HG03280 (cell line): ENCODE data around the gene ARFGAP2.
A peak's percentile ranks its signal among the peaks of the same experiment; 100 is the strongest.

Experiments used
- ATAC-seq: cut with Tn5 transposase; IDR thresholded peaks from one replicate; pipeline ENCODE4 v1.9.1; 2021; ENCODE audit warnings: mild to moderate bottlenecking, moderate library complexity; ENCODE audit not compliant: unreplicated experiment

Gene ARFGAP2

DNA sequence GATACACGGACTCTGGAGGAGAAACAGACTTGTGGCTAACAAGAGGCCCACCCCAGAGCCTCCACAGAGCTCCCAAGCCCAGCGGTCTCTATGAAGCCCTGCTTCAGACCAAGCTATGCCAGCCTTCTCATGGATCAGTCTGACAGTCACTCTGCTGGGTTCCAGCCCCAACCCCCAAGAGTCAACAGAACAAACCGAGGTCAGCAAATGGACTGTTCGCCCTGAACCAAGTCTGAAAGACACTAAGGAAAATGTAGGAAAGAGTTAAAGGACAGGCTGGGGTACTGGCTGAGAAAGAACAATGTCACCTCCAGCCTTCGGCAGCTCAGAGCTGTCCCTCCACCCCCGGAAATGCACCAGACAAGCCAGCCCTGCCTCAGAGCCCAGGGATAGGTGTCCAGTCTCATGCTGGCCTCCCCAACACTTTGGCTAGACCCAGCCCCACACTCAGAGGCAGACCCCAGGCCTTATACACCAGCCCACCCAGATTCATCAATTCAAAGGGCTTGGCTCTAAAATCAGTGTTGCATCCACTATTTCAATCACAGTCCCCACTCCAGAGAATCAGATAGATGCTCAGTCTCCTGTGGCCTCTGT lies 3.8 kb downstream of the ARFGAP2 start:
- ATAC-seq, result no peak

DNA sequence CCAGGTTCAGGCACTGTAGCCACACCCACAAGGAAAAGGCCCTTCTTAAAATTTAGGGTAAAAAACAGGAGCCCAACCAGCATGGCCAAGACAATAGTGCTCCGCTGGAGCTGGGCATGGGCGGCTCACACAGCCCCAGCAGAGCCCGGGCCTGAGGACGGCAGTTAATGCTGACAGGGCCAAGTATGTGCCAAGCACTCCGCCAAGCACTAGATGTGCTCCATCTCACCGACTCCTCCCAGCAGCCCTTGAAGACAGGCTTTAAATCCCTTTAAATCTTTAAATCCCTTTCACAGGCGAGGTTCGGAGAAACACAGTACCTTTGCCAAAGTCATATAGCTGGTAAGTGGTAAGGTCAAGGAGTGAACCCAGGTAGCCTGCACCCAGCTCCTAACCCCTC lies 4.8 kb downstream of the ARFGAP2 start:
- no peak for ATAC-seq

DNA sequence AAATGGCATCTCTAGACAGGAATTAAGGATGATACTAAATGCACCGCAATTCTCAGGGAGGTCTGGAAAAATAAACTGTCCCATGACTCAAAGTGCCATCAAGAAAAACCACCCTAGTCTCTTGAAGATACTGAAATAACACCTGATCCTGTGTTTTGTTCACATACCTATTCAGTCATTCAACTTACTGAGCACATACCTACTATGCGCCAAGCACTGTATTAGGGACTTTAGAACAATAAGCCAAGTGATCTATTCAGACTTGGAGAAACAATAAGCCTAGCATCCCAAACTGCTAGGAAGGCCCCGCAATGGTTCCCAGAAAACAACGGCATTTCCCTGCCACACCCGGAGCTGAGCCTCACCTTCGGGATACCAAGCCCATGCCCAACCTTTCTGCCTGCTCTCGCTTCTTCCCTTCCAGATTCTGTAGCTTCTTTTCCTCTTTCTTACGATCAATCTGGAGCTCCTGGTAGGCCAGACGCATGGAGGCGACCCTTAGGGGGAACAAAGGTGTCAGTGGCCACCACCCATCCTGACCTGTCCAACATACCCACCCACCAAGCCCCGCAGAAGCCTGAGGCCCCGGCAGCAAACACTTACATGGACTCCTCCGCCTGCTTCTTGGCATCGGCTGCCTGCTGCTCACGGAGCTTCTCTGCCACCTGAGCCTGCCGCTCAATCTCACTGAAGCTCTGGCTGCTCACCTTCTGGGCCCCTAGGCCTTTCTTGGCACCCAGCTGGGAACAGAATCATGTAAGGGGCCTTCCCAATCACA lies 5.4 kb downstream of the ARFGAP2 start:
- ATAC-seq, result no peak

DNA sequence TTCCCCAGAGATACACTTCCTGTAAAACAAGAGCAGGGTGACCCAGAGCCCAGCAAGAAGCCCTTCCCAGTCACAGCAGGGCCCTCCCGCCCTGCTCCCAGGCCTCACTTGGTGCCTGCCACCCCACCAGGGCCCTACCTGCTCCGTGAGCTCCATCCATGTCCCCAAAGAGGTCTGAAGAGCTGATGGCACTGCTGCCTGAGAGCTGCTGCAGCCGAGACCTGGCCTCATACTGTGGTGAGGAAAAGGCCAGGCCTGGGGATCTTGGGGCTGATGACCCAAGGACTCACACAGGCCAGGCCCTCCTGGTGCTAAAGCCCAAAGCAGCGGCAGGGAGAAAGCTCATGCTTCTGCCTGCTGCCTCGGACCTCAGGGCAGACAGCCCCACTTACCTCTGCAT lies 10.3 kb downstream of the ARFGAP2 start:
- no peak for ATAC-seq

DNA sequence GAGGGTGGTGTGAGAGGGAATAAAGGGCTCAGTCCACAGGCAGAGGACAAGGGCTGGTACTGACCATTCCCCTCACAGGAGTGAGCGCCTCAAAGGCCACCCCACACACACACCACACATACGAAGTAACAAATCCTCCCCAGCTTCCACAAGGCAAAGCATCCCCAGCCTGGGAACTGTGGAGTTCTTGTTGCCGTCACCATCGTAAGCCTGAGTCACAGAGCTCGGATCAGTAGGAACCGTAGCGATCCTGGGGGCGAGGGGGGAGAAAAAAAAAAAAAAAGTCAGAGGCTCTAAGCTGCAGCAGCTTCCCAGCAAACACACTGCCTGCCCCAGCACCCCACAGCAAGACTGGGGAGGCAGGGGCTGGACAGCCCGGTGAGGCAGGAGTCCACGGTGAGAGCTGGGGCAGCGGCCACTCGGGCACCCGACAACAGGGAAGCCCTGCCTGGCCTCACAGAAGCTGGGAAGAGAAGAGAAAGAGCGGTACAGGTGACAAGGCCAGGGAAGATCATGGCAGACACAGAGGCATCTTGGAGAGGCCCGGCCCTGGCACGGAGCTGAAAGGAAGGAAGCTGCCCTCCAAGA lies 11.3 kb downstream of the ARFGAP2 start:
- ATAC-seq, result no peak

DNA sequence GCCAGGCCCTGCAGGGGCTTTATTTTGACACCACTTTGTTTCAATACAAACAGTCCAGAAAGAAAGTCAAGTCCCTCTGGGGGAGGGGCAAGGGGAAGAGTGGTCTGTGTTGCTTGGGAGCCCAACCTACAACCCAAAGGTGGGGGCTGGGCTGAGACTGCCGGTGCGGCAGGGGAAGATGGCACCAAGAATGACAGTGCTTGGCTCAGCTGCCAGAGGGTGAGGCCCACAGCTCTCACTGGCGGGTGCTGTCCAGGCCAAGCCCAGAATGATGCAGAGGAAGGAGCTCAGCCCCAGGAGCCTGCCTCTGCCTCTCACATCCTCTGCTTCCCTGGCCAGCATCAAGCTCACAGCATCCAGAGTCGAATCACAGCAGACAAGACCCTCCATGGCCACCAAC lies 12.4 kb downstream of the ARFGAP2 start:
- ATAC-seq, result no peak

DNA sequence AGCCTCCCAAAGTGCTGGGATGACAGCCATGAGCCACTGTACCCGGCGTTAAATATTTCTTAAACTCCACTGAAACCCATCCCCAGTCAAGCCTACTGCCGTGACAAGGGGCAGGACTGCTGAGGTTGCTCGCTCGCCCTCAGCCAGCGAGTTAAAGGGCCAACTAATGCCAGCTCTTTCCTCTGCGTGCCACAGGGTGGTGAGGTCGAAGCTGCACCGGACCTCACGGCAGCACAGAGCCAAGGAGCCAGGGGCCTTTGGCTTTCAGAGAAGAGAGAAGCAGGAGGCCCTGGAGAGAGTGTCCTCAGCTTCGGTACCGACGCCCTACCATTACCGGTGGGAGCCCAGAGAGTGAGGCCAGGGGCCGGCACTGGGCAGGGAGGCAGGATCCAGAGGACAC lies 12.8 kb downstream of the ARFGAP2 start:
- ATAC-seq, result no peak

DNA sequence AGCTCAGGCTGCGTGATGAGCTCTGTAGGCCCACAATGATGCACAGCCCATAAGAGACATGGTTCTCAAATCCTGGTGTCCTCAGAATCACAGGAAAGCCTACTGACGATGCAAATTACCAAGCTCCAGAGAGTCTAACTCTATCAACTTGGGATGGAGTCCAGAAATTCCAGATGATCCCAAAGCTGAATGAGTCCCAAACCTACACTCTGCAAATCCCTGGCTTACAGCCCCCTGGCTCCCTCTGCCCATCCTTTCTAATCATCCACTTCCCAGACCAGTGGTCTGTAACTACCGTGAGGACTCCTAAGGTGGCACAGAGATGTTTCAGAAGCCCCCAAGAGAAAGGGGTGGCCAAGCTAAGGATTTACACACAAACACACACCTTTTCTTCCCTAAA lies 13.5 kb downstream of the ARFGAP2 start:
- no peak for ATAC-seq

DNA sequence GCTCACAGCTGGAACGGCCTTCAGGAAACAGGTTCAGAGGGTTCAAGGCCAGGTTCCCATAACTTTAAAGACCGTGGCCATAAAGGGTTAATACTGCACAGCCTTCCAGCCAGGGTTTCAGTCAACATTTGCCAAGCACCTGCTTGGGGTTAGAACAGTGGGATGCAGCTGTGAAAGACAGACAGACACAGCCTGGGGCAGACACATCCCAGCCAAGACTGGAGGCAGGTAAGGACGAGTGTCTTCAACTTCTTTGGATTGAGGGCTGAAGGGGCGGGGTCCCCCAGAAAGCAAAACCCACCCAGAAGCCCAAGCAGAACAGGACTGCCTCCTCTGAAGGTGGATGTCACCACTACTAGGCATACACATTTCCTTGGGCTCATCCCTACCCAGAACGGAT lies 14.3 kb downstream of the ARFGAP2 start:
- ATAC-seq, result no peak

DNA sequence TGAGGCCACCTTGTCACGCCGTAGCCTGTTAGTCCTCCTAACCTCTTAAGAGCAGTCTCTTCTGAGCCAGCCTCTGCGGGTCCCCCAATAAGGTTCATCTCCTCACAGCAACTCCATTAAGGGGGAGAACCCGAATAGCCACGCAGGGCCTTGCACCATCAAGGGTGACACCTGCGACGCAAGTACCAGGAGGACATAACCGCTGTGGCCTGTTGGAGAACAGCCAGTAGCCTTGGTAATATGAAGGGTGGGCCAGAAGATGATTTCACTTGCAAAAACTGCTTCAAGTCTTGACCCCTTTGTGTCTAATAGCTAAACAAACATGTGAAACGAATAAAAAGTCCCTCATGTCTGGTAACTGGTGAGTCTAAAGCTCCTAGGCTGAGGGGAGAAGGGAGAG lies 14.8 kb downstream of the ARFGAP2 start:
- ATAC-seq, result no peak

DNA sequence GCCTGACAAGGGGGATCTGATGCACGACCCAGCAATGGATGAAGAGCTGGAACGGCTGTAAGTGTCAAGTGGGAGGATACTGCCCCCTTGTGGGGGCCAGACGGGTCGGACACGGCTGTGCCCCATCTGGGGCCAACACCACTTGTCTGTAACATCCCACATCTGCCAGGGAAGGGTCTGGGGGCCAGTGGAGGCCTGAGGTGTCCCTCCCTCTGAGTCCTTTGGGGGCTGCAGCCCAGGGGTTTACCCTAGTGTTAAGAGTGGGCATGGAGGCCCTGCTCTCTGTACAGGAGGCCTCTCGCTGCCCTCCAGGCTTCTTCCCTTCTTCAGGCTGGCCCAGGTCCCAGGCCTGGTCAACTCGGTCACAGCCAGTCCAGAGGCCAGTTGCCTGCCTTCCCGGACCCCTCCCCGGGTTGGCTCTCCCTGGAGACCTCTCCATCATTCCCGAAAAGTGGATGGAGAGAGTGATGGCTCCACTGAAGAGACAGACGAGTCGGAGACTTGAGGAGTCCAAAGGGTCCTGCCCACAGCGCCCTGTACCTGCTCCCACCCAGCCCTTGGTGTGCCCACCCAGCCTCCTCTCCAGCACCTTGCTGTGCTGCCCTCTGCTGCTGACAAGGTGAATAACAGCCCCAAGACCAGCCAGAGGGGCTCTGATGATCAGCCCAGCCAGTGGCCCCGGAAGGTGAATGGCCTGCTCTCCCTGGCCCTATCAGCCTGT lies 15.4 kb downstream of the ARFGAP2 start:
- peak; percentile 60 for ATAC-seq

DNA sequence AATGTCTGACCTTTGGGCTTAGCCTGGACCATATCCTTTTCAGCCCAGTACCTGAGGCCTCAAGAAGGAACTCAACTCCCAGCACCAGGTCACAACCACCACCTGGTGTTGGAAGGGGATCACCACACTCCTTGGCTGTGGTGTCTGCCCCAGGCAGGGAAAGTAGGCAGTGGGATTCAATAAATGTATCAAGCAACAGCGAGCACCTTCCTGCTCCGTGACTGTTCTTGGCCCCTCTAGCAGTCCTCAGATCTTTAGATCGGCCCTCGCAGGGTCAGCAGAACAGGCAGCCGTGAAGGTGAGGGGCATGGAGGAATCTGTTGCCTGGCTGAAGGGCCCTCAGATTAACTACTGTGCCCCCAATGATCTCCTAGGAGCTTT lies 15.9 kb downstream of the ARFGAP2 start:
- ATAC-seq, result peak; percentile 5

DNA sequence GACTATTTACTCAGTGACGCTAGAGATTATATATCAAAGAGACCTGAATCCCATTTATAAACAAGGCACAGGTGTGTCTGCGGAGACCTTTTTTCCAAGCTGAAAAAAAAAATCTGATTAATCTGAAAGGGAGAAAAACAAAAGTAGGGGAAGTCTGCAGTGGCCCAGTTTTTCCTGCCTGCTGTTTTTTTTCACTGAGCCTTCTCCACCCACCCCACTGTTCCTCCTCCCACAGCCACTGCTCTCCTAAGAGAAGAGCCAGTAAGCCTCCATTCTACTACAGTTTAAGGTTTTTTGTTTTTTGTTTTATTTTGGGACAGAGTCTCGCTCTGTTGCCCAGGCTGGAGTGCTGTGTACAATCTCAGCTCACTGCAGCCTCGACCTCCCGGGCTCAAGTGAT lies 18.4 kb downstream of the ARFGAP2 start:
- ATAC-seq, result no peak

DNA sequence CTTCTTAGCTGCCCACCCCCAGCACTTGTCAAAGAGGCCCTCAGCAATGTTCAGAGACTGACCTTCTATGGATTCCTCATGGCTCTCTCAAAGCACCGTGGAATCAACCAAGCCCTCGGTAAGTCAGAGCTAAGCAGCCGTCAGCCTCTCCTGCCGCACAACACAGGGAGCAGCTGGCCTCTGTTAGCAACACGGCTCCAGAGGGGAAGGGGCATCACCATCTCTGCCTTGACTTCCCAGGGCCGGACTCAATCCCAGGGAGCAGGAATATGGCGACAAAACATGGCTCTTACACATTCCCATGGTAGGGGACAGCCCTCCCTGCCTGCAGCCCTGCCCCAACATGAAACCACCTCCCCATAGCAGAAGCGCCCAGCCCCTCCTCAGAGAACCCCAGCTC lies 18.9 kb downstream of the ARFGAP2 start:
- no peak for ATAC-seq

DNA sequence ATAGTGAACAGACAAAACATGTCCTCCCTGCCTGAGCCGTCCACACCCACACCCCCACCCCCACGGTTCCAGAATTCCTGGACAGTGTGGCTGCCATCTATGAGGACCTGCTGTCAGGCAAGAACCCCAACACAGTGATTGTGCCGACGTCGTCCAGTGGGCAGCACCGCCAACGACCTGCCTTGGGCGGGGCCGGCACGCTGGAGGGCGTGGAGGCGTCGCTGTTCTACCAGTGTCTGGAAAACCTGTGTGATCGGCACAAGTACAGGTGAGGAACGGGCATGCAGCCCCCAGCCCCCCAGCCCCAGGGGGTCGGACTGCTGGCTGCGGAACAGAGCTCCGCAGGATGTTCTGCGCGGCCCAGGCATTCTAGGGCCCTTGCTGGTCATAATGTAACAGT lies 19.7 kb downstream of the ARFGAP2 start:
- no peak for ATAC-seq

DNA sequence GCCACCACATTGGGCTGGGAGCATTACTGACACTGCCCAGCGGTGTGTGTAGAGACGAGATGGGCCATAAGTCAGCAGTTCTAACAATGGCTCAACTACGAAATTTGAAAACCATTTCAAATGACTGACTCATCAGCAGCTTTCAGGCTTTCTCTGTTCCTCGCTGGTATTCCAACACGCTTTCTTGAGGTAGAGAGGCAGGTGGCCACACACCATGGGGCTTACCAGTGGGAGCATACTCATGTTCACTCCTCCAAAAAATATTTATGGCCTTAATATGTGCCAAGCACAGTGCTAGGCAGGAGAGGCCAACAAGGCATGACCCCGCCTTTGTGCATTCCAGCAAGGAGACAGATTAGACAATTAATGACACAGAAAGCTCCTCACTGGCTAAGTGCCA lies 20.3 kb downstream of the ARFGAP2 start:
- ATAC-seq, result no peak

DNA sequence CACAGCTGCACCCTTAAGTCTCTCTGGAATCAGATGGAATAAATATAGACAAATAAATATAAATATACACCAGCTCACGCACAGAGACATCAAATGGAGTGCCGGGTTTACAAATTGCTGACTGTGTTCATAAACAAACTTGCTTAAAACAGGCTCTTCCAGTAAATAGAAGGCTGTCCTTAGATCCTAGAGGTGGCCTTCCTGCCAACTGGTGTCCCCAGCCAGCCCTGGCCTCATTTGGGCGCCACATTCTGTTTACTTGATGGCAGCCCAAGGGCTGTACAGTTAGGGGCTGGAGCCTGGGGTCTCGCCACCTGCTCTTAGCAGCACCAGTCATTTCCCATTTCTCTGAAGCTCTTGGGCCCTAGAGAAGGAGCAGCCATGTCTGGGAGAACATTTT lies 20.8 kb downstream of the ARFGAP2 start:
- ATAC-seq, result no peak

DNA sequence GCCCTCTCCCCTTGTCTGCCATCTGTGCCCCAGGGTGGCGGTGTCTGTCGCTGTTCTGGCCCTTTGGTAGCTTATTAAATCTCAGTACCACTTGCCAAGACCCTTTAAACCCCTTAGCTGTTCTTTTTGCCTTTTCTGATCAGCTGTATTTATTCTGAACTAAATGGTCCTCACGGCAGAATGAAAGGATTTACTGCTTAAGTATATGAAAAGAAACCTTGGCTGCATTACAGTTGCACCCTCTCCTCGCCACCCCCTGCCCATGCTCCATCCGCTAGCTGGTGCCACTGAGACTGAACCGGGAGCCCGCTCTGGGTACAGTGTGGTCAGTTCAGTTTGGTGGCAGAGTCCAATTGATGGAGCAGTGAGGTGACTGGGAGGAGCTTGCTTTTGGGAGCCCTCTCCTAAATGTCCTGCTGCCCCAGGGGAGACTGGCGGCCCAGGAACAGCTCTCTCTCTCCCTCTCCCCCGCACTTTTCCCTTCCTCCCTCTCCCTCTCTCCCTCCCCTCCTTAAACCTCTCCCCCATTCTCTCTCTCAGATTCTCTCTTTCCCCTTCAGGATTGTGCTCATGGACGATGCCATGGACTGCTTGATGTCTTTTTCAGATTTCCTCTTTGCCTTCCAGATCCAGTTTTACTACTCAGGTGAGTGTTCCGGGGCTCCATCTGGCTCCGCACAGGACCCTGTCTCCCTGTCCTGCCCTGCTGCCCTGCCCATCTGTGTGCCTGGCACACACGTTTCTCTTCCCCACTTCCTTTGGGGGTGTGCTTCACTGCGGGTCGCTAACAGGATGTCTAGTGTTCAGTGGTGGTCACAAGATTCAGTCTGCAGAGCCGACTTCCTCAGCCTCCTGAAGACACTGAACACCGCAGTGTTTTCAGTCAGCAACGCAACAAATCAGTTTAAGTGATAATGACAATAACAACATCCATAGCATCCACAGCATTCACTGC lies 21.8 kb downstream of the ARFGAP2 start:
- no peak for ATAC-seq

DNA sequence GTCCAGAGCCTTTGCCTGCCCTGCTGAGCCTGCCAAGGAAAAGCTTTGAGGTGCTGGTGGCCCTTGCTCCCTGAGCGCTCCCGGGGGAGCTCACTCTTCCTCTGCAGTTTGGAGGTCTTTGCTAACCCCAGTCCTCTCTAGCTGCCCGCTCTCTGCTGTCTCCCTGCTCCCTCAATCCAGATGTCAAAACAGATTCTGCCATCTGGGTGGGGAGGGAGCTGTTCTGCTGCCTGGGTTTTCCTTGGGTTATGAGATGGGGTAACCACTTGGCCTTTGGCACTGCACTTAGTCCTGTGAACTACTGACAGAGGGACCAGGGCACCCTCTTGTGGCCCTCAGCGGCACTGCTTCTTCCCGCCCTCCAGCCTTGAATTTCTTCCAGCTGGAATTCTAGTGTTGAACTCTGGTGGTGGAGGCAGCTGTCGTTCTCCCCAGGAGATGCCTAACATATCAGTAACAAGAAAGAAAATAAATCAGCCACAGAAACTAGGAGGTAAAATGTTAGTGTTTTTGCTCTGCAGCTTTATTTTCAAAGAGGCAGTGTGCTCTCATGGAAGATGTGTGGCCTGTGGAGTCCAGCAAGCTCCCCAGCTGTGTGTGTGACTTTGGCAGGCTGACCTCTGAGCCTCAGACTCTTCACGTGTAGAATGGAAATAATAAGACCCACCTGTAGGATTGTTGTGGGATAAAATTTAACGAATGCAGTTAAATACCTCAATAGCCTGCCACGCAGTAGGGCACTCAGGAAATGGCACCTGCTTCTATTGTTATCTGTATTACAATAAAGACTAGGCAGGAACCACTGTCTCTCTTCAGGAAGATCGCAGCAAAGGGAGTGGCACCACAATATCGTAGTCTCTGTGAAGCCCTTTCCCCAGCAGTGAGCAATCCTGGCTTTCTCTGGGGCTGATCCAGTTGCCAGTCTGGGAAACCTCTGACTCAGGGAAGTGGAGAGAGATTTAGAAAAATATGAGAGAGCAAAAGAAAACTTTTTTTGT lies 23.4 kb downstream of the ARFGAP2 start:
- ATAC-seq, result no peak
